ENCODE results near the gene RARG.

DNA sequence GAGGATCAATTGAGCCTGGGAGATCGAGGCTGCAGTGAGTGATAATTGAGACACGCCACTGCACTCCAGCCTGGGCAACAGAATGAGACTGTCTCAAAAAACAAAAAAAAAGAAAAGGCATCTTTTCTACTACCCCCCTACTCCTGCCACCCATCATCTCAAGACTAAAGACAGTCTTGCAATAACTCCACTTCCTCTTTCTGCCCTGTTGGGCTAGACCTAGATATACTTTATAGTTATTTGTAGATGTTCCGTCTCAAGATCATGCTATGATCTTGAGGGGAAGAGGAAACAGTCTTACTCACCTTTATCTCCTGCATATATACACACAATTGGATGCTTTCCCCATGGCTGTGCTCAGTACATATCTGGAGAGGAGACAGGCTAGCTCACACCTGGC, 24.0 kb upstream of the RARG start:
- no peak for TF ChIP-seq EP300 (IDR thresholded peaks at IDR 0.05; ENCODE audit: low read depth)
- no peak for TF ChIP-seq POLR2A (IDR thresholded peaks at IDR 0.05)
- TF ChIP-seq, protein P1, sequence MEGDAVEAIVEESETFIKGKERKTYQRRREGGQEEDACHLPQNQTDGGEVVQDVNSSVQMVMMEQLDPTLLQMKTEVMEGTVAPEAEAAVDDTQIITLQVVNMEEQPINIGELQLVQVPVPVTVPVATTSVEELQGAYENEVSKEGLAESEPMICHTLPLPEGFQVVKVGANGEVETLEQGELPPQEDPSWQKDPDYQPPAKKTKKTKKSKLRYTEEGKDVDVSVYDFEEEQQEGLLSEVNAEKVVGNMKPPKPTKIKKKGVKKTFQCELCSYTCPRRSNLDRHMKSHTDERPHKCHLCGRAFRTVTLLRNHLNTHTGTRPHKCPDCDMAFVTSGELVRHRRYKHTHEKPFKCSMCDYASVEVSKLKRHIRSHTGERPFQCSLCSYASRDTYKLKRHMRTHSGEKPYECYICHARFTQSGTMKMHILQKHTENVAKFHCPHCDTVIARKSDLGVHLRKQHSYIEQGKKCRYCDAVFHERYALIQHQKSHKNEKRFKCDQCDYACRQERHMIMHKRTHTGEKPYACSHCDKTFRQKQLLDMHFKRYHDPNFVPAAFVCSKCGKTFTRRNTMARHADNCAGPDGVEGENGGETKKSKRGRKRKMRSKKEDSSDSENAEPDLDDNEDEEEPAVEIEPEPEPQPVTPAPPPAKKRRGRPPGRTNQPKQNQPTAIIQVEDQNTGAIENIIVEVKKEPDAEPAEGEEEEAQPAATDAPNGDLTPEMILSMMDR (IDR thresholded peaks at IDR 0.05), result no peak

All from transverse colon (tissue), 3 donors.